ENCODE data around the gene ANO4.

The ANO4 gene

GRCh38 chr12:100871195-100871734, 76.7 kb downstream of the ANO4 start:
- H4K91ac ChIP-seq (ENCODE audit: low read depth, low read length): no peak overlapping the region
- no peak overlapping the region for H2BK12ac ChIP-seq (ENCODE audit: low read length)
- H3K27ac ChIP-seq (ENCODE audit: low read depth, low read length): no peak overlapping the region
- H3K9me3 ChIP-seq (ENCODE audit: insufficient read depth, low read depth, low read length): no peaks in the 10 kb centered on the region
- no peak overlapping the region for H4K12ac ChIP-seq (ENCODE audit: low read depth, low read length)
- DNase-seq: no peak
- no peak overlapping the region for H3K14ac ChIP-seq (ENCODE audit: low read length)
- H3K18ac ChIP-seq (ENCODE audit: low read length): no peak overlapping the region
- H3K79me2 ChIP-seq (ENCODE audit: control insufficient read depth, insufficient read depth, low read length, poor library complexity): no peaks in the 10 kb centered on the region
- H3K4me2 ChIP-seq (ENCODE audit: low read length): no peak overlapping the region
- H3K36me3 ChIP-seq (ENCODE audit: control insufficient read depth in 1 of 2, insufficient read depth in 2 of 2, low read length in 2 of 2): no peaks in the 10 kb centered on the region
- no peaks in the 10 kb centered on the region for H3K79me1 ChIP-seq (ENCODE audit: low read length)
- H3K27me3 ChIP-seq (ENCODE audit: insufficient read depth, low read length): no peaks in the 10 kb centered on the region
- no peaks in the 10 kb centered on the region for H3K4me1 ChIP-seq (ENCODE audit: control insufficient read depth in 1 of 2, insufficient read depth in 2 of 2, low read length in 2 of 2)
- no peak overlapping the region for H2AFZ ChIP-seq (ENCODE audit: insufficient read depth, low read length, poor library complexity)
- no peak overlapping the region for H2BK120ac ChIP-seq (ENCODE audit: insufficient read depth, low read length, poor library complexity)
- WGBS (ENCODE audit: extremely low coverage, insufficient coverage, insufficient read length): no CpG with 5 or more reads among the region's 1 CpG
- H3K9ac ChIP-seq (ENCODE audit: low read length): no peak overlapping the region
- H2BK5ac ChIP-seq (ENCODE audit: low read depth, low read length, poor library complexity): no peak overlapping the region
- no peak overlapping the region for H4K8ac ChIP-seq (ENCODE audit: low read depth, low read length)
- no peak overlapping the region for H3K4me3 ChIP-seq (ENCODE audit: low read depth, low read length)
- H2AK5ac ChIP-seq (ENCODE audit: low read length): no peak overlapping the region
- no peak overlapping the region for H3K4ac ChIP-seq (ENCODE audit: low read depth, low read length)
- no peak overlapping the region for H3K23ac ChIP-seq (ENCODE audit: low read length)

GRCh38 chr12:100875156-100875555, 80.6 kb downstream of the ANO4 start:
- Histone ChIP-seq H2BK12ac (ENCODE audit: low read length) (no peak overlapping the region), H2BK120ac (ENCODE audit: insufficient read depth, low read length, poor library complexity) (no peak overlapping the region), H3K27me3 (ENCODE audit: insufficient read depth, low read length) (no peaks in the 10 kb centered on the region), H3K4me2 (ENCODE audit: low read length) (no peak overlapping the region), H3K79me1 (ENCODE audit: low read length) (no peaks in the 10 kb centered on the region), H3K9me3 (ENCODE audit: insufficient read depth, low read depth, low read length) (no peaks in the 10 kb centered on the region), H4K12ac (ENCODE audit: low read depth, low read length) (no peak overlapping the region), H4K91ac (ENCODE audit: low read depth, low read length) (no peak overlapping the region), H3K36me3 (ENCODE audit: control insufficient read depth in 1 of 2, insufficient read depth in 2 of 2, low read length in 2 of 2) (no peaks in the 10 kb centered on the region), H2AFZ (ENCODE audit: insufficient read depth, low read length, poor library complexity) (no peak overlapping the region), H3K27ac (ENCODE audit: low read depth, low read length) (no peak overlapping the region), H3K4me3 (ENCODE audit: low read depth, low read length) (no peak overlapping the region), H2AK5ac (ENCODE audit: low read length) (no peak overlapping the region), H2BK5ac (ENCODE audit: low read depth, low read length, poor library complexity) (no peak overlapping the region), H3K9ac (ENCODE audit: low read length) (no peak overlapping the region), H3K14ac (ENCODE audit: low read length) (no peak overlapping the region), H3K18ac (ENCODE audit: low read length) (no peak overlapping the region), H3K23ac (ENCODE audit: low read length) (no peak overlapping the region), H3K4ac (ENCODE audit: low read depth, low read length) (no peak overlapping the region), H3K4me1 (ENCODE audit: control insufficient read depth in 1 of 2, insufficient read depth in 2 of 2, low read length in 2 of 2) (no peaks in the 10 kb centered on the region), H4K8ac (ENCODE audit: low read depth, low read length) (no peak overlapping the region), H3K79me2 (ENCODE audit: control insufficient read depth, insufficient read depth, low read length, poor library complexity) (no peaks in the 10 kb centered on the region)
- WGBS (ENCODE audit: extremely low coverage, insufficient coverage, insufficient read length): no CpG with 5 or more reads among the region's 7 CpGs
- DNase-seq: no peak

- H3K79me2 ChIP-seq (ENCODE audit: control insufficient read depth, insufficient read depth, low read length, poor library complexity): no peaks in the 10 kb centered on the region
- H2BK120ac ChIP-seq (ENCODE audit: insufficient read depth, low read length, poor library complexity): no peak overlapping the region
- no peak overlapping the region for H3K23ac ChIP-seq (ENCODE audit: low read length)
- no peaks in the 10 kb centered on the region for H3K36me3 ChIP-seq (ENCODE audit: control insufficient read depth in 1 of 2, insufficient read depth in 2 of 2, low read length in 2 of 2)
- no peaks in the 10 kb centered on the region for H3K9me3 ChIP-seq (ENCODE audit: insufficient read depth, low read depth, low read length)
- no peak overlapping the region for H3K4ac ChIP-seq (ENCODE audit: low read depth, low read length)
- no peak overlapping the region for H3K14ac ChIP-seq (ENCODE audit: low read length)
- no peak overlapping the region for H3K9ac ChIP-seq (ENCODE audit: low read length)
- H2BK12ac ChIP-seq (ENCODE audit: low read length): no peak overlapping the region
- H2AFZ ChIP-seq (ENCODE audit: insufficient read depth, low read length, poor library complexity): no peak overlapping the region
- no peak overlapping the region for H2BK5ac ChIP-seq (ENCODE audit: low read depth, low read length, poor library complexity)
- no peak overlapping the region for H4K91ac ChIP-seq (ENCODE audit: low read depth, low read length)
- no peak for DNase-seq
- no peak overlapping the region for H3K4me2 ChIP-seq (ENCODE audit: low read length)
- H3K4me3 ChIP-seq (ENCODE audit: low read depth, low read length): no peak overlapping the region
- no peak overlapping the region for H3K27ac ChIP-seq (ENCODE audit: low read depth, low read length)
- no peak overlapping the region for H2AK5ac ChIP-seq (ENCODE audit: low read length)
- no peak overlapping the region for H4K12ac ChIP-seq (ENCODE audit: low read depth, low read length)
- H3K18ac ChIP-seq (ENCODE audit: low read length): no peak overlapping the region
- H3K79me1 ChIP-seq (ENCODE audit: low read length): no peaks in the 10 kb centered on the region
- no peaks in the 10 kb centered on the region for H3K27me3 ChIP-seq (ENCODE audit: insufficient read depth, low read length)
- WGBS (ENCODE audit: extremely low coverage, insufficient coverage, insufficient read length): no CpG with 5 or more reads among the region's 2 CpGs
- H4K8ac ChIP-seq (ENCODE audit: low read depth, low read length): no peak overlapping the region
- no peaks in the 10 kb centered on the region for H3K4me1 ChIP-seq (ENCODE audit: control insufficient read depth in 1 of 2, insufficient read depth in 2 of 2, low read length in 2 of 2)
These were observed 81.2 kb downstream of the ANO4 start for GRCh38 chr12:100875771-100876170.

- no peaks in the 10 kb centered on the region for H3K9me3 ChIP-seq (ENCODE audit: insufficient read depth, low read depth, low read length)
- no peak for DNase-seq
These were observed 83.2 kb downstream of the ANO4 start for GRCh38 chr12:100877776-100878175.

More at GRCh38 chr12:100877776-100878175, 83.2 kb downstream of the ANO4 start:
- H3K9ac ChIP-seq (ENCODE audit: low read length): no peak overlapping the region
- H3K23ac ChIP-seq (ENCODE audit: low read length): no peak overlapping the region
- H2BK5ac ChIP-seq (ENCODE audit: low read depth, low read length, poor library complexity): no peak overlapping the region
- H4K12ac ChIP-seq (ENCODE audit: low read depth, low read length): no peak overlapping the region
- H3K4me3 ChIP-seq (ENCODE audit: low read depth, low read length): no peak overlapping the region
- WGBS (ENCODE audit: extremely low coverage, insufficient coverage, insufficient read length): no CpG with 5 or more reads among the region's 2 CpGs
- no peaks in the 10 kb centered on the region for H3K79me2 ChIP-seq (ENCODE audit: control insufficient read depth, insufficient read depth, low read length, poor library complexity)
- H3K18ac ChIP-seq (ENCODE audit: low read length): no peak overlapping the region
- no peak overlapping the region for H2BK120ac ChIP-seq (ENCODE audit: insufficient read depth, low read length, poor library complexity)
- no peak overlapping the region for H4K91ac ChIP-seq (ENCODE audit: low read depth, low read length)
- H3K36me3 ChIP-seq (ENCODE audit: control insufficient read depth in 1 of 2, insufficient read depth in 2 of 2, low read length in 2 of 2): no peaks in the 10 kb centered on the region
- H2AK5ac ChIP-seq (ENCODE audit: low read length): no peak overlapping the region
- no peak overlapping the region for H3K4me2 ChIP-seq (ENCODE audit: low read length)
- no peak overlapping the region for H3K27ac ChIP-seq (ENCODE audit: low read depth, low read length)
- H3K4ac ChIP-seq (ENCODE audit: low read depth, low read length): no peak overlapping the region
- H3K79me1 ChIP-seq (ENCODE audit: low read length): no peaks in the 10 kb centered on the region
- no peak overlapping the region for H2BK12ac ChIP-seq (ENCODE audit: low read length)
- no peaks in the 10 kb centered on the region for H3K4me1 ChIP-seq (ENCODE audit: control insufficient read depth in 1 of 2, insufficient read depth in 2 of 2, low read length in 2 of 2)
- no peak overlapping the region for H3K14ac ChIP-seq (ENCODE audit: low read length)
- H3K27me3 ChIP-seq (ENCODE audit: insufficient read depth, low read length): no peaks in the 10 kb centered on the region
- no peak overlapping the region for H2AFZ ChIP-seq (ENCODE audit: insufficient read depth, low read length, poor library complexity)
- H4K8ac ChIP-seq (ENCODE audit: low read depth, low read length): no peak overlapping the region

All from trophoblast cell (in vitro differentiated cells and primary cell).